ENCODE data around the gene STYXL2.

- no peak for TF ChIP-seq CTCF (tag by site-specific recombination; IDR thresholded peaks at IDR 0.05)
- no peak for TF ChIP-seq ZNF211 (tag by site-specific recombination; IDR thresholded peaks at IDR 0.05; ENCODE audit: low read depth)
- no peak for TF ChIP-seq ZNF112 (tag by site-specific recombination; IDR thresholded peaks at IDR 0.05)
- no peak for TF ChIP-seq ZNF768 (tag by site-specific recombination; IDR thresholded peaks at IDR 0.05)
- TF ChIP-seq ZBTB48 (tag by site-specific recombination; IDR thresholded peaks at IDR 0.05) = no peak
- TF ChIP-seq YY1 (tag by site-specific recombination; IDR thresholded peaks at IDR 0.05) = no peak
- no peak for TF ChIP-seq ZNF146 (tag by site-specific recombination; IDR thresholded peaks at IDR 0.05)
- TF ChIP-seq ZNF670 (tag by site-specific recombination; IDR thresholded peaks at IDR 0.05; ENCODE audit: low read depth) = no peak
- TF ChIP-seq INSM2 (tag by site-specific recombination; IDR thresholded peaks at IDR 0.05) = no peak
- no peak for TF ChIP-seq ZNF18 (tag by site-specific recombination; IDR thresholded peaks at IDR 0.05)
- TF ChIP-seq ZEB2 (tag by site-specific recombination; IDR thresholded peaks at IDR 0.05) = no peak
- TF ChIP-seq AEBP2 (tag by site-specific recombination; IDR thresholded peaks at IDR 0.05; ENCODE audit: borderline replicate concordance) = no peak
- TF ChIP-seq ZNF629 (tag by site-specific recombination; IDR thresholded peaks at IDR 0.05) = no peak
- no peak for TF ChIP-seq KLF9 (tag by site-specific recombination; IDR thresholded peaks at IDR 0.05; ENCODE audit: low read depth)
Observed at GRCh38 chr1:167106119-167106461, 12.2 kb downstream of the STYXL2 start.
